Upper lobe of left lung (tissue), 6 donors: Measurements from ENCODE around the gene TEDC2. TPM values are rescaled to one million over a fixed set of nuclear protein-coding genes. Genes with fewer than 3 reads are reported as not detected.

Experiments used
- ATAC-seq, 2 donors: fragments of 200-7000 bp; cut with Tn5 transposase; one replicate each; pipeline ENCODE4 v1.9.1; 2022; ENCODE audit warnings: mild to moderate bottlenecking in 2 of 2, moderate library complexity in 2 of 2; ENCODE audit not compliant: low FRiP score in 2 of 2
- DNase-seq, 2 donors: peaks; one replicate each; pipeline ENCODE4 v3.0.0-alpha.2; 2019 to 2020
- H3K27ac ChIP-seq, 4 donors: fragments of 200-600 bp; sonication (generic); one replicate each; pipeline ENCODE4 v1.5.1; 2016 to 2019
- H3K27me3 ChIP-seq, 4 donors: fragments of 200-600 bp; sonication (generic); one replicate each; pipeline ENCODE4 v1.5.1; 2017 to 2019
- H3K36me3 ChIP-seq, 4 donors: fragments of 200-600 bp; sonication (generic); one replicate each; pipeline ENCODE4 v1.5.1; 2016 to 2019
- H3K4me1 ChIP-seq, 4 donors: fragments of 200-600 bp; sonication (generic); one replicate each; pipeline ENCODE4 v1.5.1; 2018 to 2019
- H3K4me3 ChIP-seq, 4 donors: fragments of 200-600 bp; sonication (generic); one replicate each; pipeline ENCODE4 v1.5.1; 2017 to 2019; ENCODE audit warnings: mild to moderate bottlenecking in 2 of 4, moderate library complexity in 1 of 4
- H3K9me3 ChIP-seq, 4 donors: fragments of 200-600 bp; sonication (generic); one replicate each; pipeline ENCODE4 v1.5.1; 2018 to 2019
- CTCF ChIP-seq, 6 experiments: fragments of 450-650 bp in 4 of 6; fragments of 200-600 bp in 2 of 6; sonication (generic) in 2 of 6; IDR thresholded peaks; one replicate each; pipeline ENCODE4 v1.5.1; 2016 to 2019; ENCODE audit warnings: antibody characterized with exemption in 6 of 6
- EP300 ChIP-seq, 4 donors: sonication (generic); formaldehyde crosslinking; IDR thresholded peaks; one replicate each; pipeline ENCODE4 v1.5.1; 2017; ENCODE audit warnings: antibody characterized with exemption in 4 of 4, control low read depth in 2 of 4
- POLR2A ChIP-seq, 4 donors: fragments of 450-650 bp; IDR thresholded peaks; one replicate each; pipeline ENCODE4 v1.5.1; 2016 to 2017; ENCODE audit warnings: antibody characterized with exemption in 4 of 4, mild to moderate bottlenecking in 2 of 4
- POLR2AphosphoS5 ChIP-seq, 2 donors: sonication (generic); formaldehyde crosslinking; IDR thresholded peaks; one replicate each; pipeline ENCODE4 v1.5.1; 2017; ENCODE audit warnings: antibody characterized with exemption in 2 of 2
- whole genome bisulfite sequencing, 2 donors: methylation state at CpG; one replicate each; pipeline ENCODE4 v1.1.5; 2017 to 2018; 5-methylcytosine and 5-hydroxymethylcytosine counted together
- total RNA-seq, 6 donors: library from RNA; depleted of rRNA in 4 of 6; stranded (reverse); fragments of >200 nt in 4 of 6; gene quantifications; one replicate each; pipeline versions ENCODE4 v1.1.0 to v1.2.1, GENCODE V29; 2016 to 2021
- donor health status: DM: no; HTN: no; CAD: no; lungs with moderate emphysema.
- donor health status: DM: no; HTN: yes; CAD: no; lungs with severe emphysema.

TEDC2 gene
- total RNA-seq, 6 donors from 2014 or later: 0.61 to 2.7 (median 1.7) TPM; not detected in 1

- WGBS, 2 donors: 95% methylated on average over 13 to 23 of the region's 25 CpGs
- no peak overlapping the region for H3K4me3 ChIP-seq
- H3K36me3 ChIP-seq: no peaks in the 10 kb centered on the region
- DNase-seq (peak in 1 of 2 donors; percentile 64), ATAC-seq (no peak)
- peaks cover 0 to 21% (median 10%) of the 10 kb centered on the region in 4 donors for H3K4me1 ChIP-seq
- no peak overlapping the region for H3K27ac ChIP-seq
- TF ChIP-seq EP300 (IDR thresholded peaks at IDR 0.05): no peak
- no peak for TF ChIP-seq POLR2AphosphoS5 (IDR thresholded peaks at IDR 0.05)
- no peak for TF ChIP-seq POLR2A (IDR thresholded peaks at IDR 0.05)
- no peak for TF ChIP-seq CTCF (IDR thresholded peaks at IDR 0.05)
- H3K27me3 ChIP-seq: no peaks in the 10 kb centered on the region
- H3K9me3 ChIP-seq: no peaks in the 10 kb centered on the region
These were observed 35.6 kb upstream of the TEDC2 start for GRCh38 chr16:2424061-2425007.

- DNase-seq (no peak), ATAC-seq (no peak)
- no peak overlapping the region for H3K27ac ChIP-seq
- H3K4me1 ChIP-seq: peaks cover 4 to 27% (median 14%) of the 10 kb centered on the region in 4 donors
- H3K36me3 ChIP-seq: no peaks in the 10 kb centered on the region
- no peak overlapping the region for H3K4me3 ChIP-seq
- TF ChIP-seq CTCF (IDR thresholded peaks at IDR 0.05) (no peak), POLR2AphosphoS5 (IDR thresholded peaks at IDR 0.05) (no peak), EP300 (IDR thresholded peaks at IDR 0.05) (no peak), POLR2A (IDR thresholded peaks at IDR 0.05) (no peak)
- no peaks in the 10 kb centered on the region for H3K9me3 ChIP-seq
- WGBS, 2 donors: 88 to 93% methylated on average over 8 to 9 of the region's 9 CpGs
- no peaks in the 10 kb centered on the region for H3K27me3 ChIP-seq
These were observed 34.8 kb upstream of the TEDC2 start for GRCh38 chr16:2425008-2425518.

- no peaks in the 10 kb centered on the region for H3K27me3 ChIP-seq
- no peaks in the 10 kb centered on the region for H3K36me3 ChIP-seq
- H3K4me1 ChIP-seq: peaks cover 7 to 35% (median 20%) of the 10 kb centered on the region in 4 donors
- no peak for TF ChIP-seq POLR2AphosphoS5 (IDR thresholded peaks at IDR 0.05)
- TF ChIP-seq EP300 (IDR thresholded peaks at IDR 0.05): no peak
- TF ChIP-seq CTCF (IDR thresholded peaks at IDR 0.05): no peak
- TF ChIP-seq POLR2A (IDR thresholded peaks at IDR 0.05): no peak
- H3K9me3 ChIP-seq: no peaks in the 10 kb centered on the region
- 90 to 95% methylated on average over 5 to 13 of the region's 13 CpGs for WGBS, 2 donors
- DNase-seq: no peak
- no peak overlapping the region for H3K4me3 ChIP-seq
- no peak for ATAC-seq
- no peak overlapping the region for H3K27ac ChIP-seq
These were observed 34.0 kb upstream of the TEDC2 start for GRCh38 chr16:2425825-2426430.

- Histone ChIP-seq H3K4me3 (no peak overlapping the region), H3K4me1 (peaks cover 7 to 35% (median 20%) of the 10 kb centered on the region in 4 donors), H3K36me3 (peaks cover 0 to under 1% (median 0%) of the 10 kb centered on the region in 4 donors), H3K27me3 (no peaks in the 10 kb centered on the region), H3K27ac (no peak overlapping the region), H3K9me3 (no peaks in the 10 kb centered on the region)
- TF ChIP-seq POLR2AphosphoS5 (IDR thresholded peaks at IDR 0.05) (no peak), EP300 (IDR thresholded peaks at IDR 0.05) (no peak), POLR2A (IDR thresholded peaks at IDR 0.05) (no peak), CTCF (IDR thresholded peaks at IDR 0.05) (no peak)
- ATAC-seq (no peak), DNase-seq (peak in 1 of 2 donors; percentile 74)
- WGBS, 2 donors: 69 to 89% methylated on average over 6 of the region's 6 CpGs
These were observed 33.0 kb upstream of the TEDC2 start for GRCh38 chr16:2426941-2427361.
